Activated effector memory CD4-positive, alpha-beta T cell treated with Interleukin-2 at 50 U/mL for 16 hours (primary cell): ENCODE results near the gene SAYSD1.

Experiments used
- DNase-seq: peaks from one replicate; pipeline ENCODE4 v3.0.0-alpha.2; 2020

SAYSD1 gene

DNA sequence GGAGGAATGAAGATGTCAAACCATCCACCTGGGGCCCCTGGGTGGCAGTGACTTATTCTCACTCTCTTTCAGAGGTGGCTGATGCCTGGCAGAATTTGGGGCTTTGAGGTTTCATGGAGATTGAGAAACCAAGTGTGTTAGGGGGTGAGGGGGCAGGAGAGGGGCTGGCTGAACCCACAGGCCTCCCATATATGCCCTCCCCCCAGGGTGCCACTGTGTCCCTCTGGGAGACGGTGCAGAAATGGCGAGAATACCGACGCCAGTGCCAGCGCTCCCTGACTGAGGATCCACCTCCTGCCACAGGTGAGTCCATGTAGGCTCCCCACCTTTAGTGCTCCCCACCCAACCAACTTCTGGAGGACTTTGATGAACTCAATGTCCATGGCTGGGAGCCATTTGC is 58.8 kb downstream of the SAYSD1 start:
- DNase-seq, result no peak

DNA sequence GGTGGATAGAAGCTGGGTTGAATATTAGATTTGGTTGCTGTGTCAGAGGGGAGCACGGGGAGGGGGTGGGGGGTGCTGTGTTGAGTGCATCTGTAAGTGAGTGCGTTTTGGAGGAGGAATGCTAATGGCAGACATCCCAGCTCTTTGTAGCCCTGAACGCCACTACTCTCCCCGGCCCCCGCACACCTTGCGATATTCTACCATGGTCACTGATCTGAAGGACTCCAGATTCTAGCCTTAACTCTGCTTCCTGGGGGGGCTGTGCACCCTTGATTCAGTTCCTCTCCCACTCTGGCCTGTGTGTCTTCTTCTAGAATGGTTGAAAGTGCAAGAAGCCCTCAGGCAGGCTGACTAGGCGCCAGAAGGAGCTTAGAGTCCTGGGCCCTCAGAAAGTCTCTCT is 59.3 kb downstream of the SAYSD1 start:
- no peak for DNase-seq

DNA sequence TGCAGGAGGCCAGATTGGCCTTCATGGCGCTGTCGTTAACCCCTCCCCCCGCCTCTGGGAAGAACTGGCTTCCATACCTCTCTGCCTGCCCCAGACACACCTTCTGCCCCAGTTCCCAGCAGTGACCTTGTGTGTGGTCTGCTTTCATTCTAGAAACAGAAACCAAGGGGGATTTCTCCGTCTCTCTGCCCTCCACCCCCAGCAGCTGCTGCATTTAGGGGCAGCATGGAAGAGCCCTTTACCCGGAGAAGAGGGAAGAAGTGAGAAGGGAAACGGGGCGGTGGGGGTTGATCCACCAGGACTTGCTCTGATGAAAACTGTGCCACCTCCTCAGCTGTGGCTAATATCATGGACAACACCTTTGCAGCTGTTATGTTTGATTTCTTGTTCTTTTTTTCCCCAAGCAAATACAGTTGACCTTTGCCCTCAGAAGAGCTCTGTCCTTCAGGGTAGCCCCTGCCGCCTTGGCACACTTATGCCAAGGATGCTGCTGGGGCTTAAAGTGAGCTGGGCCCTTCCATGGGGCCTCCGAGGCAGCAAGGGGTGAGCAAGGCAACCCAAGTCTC is 60.3 kb downstream of the SAYSD1 start:
- no peak for DNase-seq
